HUDEP-2 (cell line): ENCODE results near the gene PXMP4.
"Not testable (repeated sequence)": the region's sequence is repeated elsewhere in the genome, so short reads cannot be mapped to it uniquely, and the experiment has no call there.

Source experiments
- DNase-seq, 76 experiments: peaks; one replicate each; lab custom pipeline; 2025; ENCODE audit not compliant: unreplicated experiment in 76 of 76; lab: John Stamatoyannopoulos, UW

The PXMP4 gene, protein sequence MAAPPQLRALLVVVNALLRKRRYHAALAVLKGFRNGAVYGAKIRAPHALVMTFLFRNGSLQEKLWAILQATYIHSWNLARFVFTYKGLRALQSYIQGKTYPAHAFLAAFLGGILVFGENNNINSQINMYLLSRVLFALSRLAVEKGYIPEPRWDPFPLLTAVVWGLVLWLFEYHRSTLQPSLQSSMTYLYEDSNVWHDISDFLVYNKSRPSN

DNA sequence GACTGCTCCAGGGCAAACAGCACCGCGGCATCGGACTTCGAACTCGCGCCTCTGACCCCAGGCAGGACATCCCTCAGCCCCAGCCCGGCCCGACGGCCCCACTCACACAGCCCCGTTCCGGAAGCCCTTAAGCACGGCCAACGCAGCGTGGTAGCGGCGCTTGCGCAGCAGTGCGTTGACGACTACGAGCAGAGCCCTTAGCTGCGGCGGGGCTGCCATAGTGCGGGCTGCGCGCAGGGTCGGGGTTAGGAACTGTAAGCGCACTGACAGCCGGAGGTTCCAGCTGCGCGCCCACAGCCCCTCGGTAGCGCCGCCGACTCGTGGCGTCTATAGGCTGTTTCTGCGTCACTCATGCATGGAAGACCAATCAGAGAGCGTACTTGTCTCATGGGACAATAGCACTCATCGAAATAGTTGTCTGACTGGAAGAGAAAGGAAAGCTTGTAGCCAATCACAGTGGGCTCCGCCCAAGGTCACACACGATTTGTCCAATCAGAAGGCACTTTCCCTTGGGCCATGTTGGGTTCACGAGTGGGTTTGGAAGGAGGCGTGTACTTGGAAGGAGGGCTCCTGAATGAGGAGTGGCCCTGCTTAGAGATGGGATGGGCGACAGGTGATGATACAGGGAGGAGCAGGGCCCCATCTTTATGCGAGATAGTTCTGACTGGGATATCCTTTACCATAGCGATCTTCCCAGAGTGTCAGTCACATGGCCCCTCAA lies at the start of gene PXMP4:
Gene PXMP4, minus strand, starts transcription at position 322 of the 721 bp plus-strand sequence. Its CDS starts 103 bp downstream, at position 219.
- DNase-seq, result peak in 75 of 76 experiments; percentile 47 to 98 (median 88)

DNA sequence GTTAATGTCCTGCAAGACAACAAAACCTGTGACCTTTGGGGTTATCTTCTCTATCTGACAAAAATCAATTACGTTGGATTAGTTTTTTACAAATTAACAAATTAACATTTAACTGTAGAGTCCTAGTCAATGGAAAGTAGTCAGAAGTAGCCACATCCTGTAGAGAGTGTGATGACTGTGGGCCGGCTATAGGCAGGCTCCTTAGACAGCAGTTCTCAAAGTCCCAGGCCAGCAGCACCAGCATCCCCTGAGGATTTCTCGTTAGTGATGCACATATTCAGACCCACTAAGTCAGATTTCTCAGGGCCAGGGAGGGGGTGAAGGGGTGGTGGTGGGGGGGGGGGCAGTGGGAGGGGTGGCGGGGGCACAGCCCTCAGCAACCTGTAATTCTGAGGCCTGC lies 48.9 kb upstream of the PXMP4 start:
- DNase-seq, result no peak

DNA sequence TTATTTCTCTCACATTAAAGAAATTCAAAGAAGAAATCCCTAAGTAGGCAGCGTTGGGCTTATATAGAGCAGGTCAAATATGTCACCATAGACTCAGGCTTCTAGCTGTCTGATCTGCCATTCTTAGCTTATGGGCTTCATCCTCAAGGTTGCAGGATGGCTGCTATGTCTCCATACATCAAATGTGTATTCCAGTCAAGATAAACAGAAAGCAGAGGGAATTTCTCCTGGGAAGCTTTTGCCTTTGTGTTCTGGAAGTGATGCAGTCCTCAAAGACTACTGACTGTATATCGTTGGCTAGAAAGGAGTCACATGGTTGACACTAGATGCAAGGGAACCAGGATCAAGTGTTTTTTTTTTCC lies 47.6 kb upstream of the PXMP4 start:
- no peak for DNase-seq

DNA sequence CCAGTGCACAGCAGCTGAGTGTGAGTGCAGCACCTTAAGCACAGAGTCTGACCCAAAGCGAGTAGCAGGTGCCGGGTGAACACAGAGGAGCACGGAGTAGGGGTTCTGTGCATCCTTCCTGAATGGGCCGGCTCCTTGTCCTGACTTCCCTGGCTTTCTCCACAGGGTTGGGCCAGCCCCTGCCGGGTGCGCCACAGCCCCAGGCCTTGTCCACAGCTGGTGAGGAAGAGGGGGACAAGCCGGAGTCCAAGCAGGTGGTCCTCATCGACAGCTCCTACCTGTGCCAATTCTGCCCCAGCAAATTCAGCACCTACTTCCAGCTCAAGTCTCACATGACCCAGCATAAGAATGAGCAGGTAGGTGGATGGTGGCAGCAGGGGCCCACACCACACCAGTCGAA lies 46.6 kb upstream of the PXMP4 start:
- DNase-seq, result no peak

DNA sequence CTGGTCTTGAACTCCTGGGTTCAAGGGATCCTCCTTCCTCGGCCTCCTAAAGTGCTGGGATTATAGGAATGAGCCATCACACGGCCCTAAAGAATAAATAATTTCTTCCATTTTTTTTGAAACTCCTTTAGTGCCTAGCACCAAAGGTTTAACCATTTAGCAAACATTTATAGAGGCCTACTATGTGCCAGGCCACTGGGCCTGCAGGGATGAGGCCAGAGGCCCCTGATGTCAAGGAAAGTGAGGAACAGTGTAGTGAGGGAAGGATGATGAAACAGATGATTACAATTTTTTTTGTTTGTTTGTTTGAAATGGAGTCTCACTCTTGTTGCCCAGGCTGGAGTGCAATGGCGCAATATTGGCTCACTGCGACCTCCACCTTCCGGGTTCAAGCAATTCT lies 45.5 kb upstream of the PXMP4 start:
- no peak for DNase-seq

DNA sequence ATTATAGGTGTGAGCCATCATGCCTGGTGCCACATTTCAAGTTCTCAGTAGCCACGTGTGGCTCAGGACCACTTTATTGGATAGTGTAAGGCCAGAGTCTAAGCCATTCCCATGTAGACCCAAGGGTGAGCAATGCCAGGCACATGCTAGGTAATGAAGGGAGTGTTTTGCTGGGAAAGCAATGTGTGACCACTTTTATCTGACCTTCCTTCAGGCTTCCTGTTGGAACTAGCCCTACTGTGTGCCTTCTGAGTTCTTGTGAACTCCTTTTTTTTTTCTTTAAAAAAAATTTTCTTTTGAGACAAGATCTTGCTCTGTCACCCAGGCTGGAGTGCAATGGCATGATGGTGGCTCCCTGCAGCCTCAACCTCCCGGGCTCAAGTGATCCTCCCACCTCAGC lies 45.0 kb upstream of the PXMP4 start:
- no peak for DNase-seq

DNA sequence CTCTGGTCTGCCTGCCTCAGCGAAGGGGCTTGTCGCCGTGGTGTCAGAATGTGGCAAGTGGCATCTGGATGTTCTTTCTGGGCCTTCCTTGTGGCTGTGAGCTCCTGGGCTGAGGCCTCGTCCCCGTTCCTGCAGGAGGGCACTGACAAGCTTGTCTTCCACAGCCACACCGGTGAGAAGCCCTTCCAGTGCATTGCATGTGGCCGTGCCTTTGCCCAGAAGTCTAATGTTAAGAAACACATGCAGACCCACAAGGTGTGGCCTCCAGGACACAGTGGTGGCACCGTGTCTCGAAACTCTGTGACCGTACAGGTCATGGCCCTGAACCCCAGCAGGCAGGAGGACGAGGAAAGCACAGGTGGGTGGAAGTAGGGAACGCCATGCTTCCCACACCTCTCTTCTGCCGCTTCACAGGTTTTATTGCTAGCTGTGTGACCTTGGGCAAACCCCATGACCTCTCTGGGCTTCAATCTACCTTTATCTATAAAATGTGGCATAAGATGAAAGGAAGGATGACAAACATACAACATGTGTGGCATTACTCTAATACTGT lies 41.7 kb upstream of the PXMP4 start:
- no peak for DNase-seq

DNA sequence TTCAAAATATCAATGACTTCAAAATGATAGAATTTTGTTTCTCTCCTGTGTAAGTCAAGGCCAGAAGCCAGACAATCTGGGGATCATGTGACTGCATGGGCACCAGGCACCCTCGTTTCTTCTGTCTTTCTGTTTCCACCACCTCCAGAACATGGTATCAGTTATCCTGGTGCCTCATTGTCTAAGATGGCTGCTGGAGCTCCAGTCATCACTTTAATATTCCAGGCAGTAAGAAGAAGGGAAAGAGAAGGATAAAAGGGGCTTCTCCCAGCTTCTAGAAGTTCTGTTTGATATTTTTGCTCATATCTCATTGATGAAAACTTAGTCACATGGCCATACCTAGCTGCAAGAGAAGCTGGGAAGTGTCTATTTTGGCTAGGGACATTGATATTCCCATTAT lies 37.3 kb upstream of the PXMP4 start:
- no peak for DNase-seq

DNA sequence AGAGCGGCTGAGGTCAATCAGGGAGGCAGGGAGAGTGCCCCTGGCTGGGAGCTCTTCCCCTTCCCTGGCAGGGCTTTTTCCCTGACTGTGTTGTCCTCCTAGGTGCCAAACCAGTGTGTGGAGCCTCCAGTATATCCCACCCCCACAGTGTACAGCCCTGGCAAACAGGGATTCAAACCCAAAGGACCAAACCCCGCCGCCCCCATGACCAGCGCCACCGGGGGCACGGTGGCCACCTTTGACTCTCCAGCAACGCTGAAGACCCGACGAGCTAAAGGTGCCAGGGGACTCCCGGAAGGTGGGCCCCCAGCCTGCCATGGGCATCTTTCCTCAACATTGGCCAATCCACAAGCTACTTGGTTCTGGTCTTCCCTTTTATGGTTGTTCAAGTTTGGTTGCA lies 36.9 kb upstream of the PXMP4 start:
- no peak for DNase-seq

DNA sequence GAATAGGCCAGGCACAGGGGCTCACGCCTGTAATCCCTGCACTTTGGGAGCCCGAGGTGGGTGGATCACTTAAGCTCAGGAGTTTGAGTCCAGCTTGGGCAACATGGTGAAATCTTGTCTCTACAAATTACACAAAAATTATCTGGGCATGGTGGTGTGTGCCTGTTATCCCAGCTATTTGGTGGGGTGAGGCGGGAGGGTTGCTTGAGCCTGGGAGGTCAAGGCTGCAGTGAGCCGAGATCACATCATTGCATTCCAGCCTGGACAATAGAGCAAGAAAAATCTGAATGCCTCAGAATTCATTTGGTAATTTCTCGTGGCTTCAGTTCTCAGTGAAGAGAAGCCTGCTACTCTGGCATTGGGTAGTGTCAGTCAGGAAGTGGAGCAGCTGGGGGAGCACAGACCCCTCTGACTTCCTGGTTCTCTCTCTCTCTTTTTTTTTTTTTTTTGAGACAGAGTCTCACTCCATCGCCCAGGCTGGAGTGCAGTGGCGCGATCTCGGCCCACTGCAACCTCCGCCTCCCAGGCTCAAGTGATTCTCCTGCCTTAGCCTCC lies 35.9 kb upstream of the PXMP4 start:
- not testable (repeated sequence) for DNase-seq

DNA sequence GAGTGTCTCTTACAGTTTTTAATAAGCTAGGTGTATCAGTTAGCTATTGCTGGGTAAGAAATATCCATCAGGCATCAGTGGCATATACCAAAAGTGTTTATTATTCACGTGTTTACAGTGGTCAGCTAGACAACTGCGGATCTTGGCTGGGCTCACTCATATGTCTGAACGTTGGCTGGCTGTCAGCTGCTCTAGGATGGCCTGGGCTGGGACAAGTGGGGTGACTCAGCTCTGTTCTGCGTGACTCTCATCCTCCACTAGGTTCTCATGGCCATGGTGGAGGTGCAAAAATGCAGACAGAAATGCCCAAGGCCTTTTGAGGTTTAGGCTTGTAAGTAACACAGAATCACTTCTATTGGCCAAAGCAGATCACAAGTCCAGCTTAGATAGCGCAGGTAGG lies 33.7 kb upstream of the PXMP4 start:
- DNase-seq, result peak in 5 of 76 experiments; percentile 10 to 36 (median 16)

DNA sequence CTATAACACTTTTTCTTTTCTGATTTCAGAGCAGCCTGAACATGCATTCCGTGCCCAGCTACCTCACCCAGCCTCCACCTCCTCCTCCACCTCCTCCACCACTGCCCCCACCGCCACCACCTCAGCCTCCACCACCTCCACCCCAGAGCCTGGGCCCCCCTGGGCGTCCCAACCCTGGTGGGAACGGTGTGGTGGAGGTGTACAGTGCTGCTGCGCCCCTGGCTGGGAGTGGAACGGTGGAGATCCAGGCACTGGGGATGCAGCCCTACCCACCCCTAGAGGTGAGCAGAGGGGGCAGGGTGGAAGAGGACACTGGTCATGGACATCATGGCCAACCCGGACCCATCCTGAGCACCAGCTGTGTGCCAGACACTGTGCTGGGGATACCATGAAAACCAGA lies 33.0 kb upstream of the PXMP4 start:
- DNase-seq, result no peak

DNA sequence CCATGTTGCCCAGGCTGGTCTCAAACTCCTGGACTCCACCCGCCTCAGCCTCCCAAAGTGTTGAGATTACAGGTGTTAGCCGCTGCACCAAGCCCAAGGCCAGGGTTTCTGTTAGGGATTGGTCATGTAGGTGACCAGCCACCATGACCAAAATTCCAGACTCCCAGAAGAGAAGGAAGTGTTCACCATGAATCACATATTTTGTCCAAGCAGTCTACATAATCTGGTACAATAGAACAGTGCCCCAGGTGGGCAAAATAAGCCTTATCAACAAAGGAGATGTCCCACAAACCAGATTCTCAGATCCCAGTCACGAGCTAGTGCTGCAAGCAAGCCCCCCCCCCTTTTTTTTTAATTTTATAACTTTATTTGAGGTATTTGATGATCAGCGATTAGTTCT lies 31.7 kb upstream of the PXMP4 start:
- no peak for DNase-seq

DNA sequence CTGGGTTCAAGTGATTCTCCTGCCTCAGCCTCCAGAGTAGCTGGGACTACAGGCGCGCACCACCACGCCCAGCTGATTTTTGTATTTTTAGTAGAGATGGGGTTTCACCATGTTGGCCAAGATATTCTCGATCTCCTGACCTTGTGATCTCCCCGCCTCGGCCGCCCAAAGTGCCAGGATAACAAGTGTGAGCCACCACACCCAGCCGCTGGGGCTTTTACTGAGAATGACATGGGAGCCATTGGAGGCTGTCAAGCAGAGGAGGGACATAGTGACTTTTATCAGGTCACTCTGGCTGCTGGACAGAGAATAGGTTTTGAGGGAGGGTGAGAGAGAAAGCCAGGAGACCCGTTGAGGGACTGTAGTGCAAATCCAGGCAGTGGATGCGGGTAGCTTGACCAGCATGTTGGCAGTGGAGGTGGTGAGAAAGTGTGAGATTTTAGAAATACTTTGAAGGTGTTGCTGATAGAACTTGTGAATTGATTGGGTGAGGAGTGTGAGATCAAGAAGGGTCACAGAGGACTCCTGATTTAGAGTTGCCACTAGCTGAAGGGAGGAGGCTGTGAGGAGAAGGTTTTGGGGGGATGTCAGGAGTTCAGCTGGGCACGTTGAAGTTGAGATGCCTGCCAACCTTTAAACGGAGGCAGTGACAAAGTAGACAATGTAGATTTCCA lies 26.4 kb upstream of the PXMP4 start:
- DNase-seq, result peak in 16 of 76 experiments; percentile 4 to 44 (median 14)

DNA sequence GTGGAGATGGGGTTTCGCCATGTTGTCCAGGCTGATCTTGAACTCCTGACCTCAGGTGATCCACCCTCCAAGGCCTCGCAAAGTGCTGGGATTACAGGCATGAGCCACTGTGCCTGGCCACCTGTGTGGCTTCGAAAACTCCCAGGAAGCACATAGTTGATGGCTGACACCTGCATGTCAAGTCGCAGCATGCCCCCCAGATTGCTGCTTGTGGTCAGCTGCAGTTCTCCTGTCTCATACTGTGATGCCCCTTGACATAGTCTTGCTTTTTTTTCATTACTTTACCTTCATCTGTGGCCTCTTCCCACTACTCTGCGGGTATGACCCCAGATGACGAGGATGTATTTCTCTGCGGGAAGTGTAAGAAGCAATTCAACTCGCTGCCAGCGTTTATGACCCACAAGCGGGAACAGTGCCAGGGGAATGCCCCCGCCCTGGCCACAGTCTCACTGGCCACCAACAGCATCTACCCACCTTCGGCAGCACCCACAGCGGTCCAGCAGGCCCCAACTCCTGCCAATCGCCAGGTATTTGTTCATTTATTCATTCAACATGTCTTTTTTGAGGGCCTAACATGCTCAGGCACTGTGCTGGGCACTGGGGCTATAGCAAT lies 24.8 kb upstream of the PXMP4 start:
- DNase-seq, result no peak

DNA sequence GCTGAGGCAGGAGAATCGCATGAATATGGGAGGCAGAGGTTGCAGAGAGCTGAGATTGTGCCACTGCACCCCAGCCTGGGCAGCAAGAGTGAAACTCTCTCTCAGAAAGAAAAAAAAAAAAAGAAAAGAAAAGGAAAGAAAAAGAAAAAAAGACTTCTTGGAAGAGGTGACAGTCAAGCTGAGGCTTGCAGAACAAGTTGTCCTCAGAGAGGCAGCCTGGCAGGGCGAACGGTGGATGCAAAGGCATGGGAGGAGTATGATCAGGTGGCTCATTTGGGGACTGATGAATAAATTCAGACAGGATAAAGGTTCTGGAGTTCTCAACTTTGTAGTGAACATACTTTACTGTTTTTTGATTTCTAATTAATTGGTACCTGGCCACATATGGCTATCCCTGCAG lies 24.1 kb upstream of the PXMP4 start:
- peak in 1 of 76 experiments; percentile 1 for DNase-seq

DNA sequence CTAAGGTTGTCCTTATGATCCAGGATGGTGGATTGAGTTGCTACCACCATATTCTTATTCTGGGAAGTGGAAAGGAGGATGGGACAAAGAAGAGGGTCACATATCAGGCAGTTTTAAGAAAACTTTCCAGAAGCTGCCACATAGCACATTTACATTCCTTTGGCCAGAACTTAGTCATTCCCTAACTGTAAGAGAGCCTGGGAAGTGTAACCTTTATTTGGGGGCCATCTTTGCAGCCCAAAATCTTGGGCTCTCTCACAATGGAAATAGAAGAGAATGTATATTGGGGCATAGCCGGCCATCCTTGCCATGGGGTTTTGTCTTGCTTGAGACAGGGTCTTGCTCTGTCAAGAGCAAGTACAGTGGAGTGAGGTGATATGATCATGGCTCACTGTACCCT lies 20.1 kb upstream of the PXMP4 start:
- no peak for DNase-seq

DNA sequence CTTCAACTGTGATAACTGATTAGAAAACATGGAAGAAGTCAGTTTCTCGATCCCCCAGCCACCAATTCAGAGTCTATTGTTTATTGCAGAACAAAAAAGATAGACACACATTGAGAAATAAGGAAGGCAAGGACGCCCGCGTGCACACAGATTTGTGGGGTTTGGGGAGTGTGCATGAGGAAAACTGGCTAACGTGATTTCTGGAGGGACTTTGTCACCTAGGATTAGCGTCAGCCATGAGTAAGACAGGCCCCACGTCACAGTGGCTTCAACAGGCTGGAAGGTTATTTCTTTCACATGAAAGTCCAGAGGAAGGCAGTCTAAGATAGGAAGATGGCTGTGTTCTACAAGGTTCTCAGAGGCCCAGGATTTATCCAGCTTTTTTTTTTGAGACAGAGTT lies 19.4 kb upstream of the PXMP4 start:
- no peak for DNase-seq

DNA sequence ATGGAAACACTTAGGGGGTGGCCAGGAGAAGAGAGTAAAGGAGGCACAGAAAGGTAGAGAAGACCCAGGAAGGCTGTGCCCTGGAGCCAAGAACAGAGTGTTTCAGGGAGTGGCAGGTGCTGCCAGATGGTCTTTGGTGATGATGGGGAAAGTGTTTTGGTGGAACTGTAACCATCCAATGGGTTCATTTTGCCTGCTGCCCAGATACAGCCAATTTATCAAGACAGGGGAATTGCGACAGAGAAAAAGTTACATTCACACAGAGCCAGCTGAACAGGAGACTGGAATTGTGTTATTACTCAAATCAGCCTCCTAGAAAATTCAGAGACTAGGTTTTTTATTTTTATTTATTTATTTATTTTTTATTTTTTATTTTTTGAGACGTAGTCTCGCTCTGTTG lies 16.9 kb upstream of the PXMP4 start:
- DNase-seq, result no peak

DNA sequence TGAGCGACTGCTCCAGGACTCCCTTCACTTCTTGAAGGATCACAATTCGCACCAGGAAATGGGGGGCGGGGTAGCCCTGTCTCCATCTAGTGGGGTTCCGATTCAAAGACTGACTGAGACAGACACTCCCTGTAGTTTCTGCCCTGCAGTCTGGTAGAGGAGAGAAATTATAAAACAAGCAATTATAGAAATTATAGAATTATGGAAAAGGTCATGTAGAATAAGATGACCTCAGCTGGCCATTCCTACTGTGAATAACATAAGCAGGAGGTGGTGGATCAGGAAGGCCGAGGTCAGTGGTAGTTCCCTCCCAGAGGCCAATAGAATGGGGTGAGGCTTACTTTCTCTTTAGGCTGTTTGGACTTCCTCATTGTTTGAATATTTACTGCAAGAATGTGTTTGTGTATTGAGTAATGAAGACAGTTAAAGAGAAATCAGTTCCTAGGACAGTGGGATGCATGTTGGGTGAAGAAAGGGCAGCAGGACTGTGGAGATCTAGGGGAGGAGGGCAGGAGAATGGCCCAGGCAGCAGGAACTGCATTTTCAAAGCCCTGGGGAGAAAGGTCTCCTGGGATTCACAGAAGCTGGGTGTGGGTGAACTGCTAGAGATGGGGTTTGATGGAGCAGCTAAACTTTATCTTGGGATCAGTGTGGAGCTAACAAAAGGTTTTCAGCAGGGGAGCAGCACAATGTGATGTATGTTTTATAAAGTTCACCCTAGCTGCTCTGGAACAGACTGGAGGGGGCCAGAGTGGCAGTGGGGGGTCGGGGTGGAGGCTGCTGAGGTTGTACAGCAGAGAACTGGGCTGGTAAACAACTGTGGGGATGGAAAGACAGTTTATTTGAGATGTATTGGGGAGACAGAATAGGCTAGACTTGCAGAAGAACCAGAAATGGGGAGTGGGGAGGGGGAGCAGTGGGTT lies 13.8 kb upstream of the PXMP4 start:
- DNase-seq, result peak in 1 of 76 experiments; percentile 3
